Measurements from ENCODE around the gene PEDS1. TPM values are rescaled to one million over a fixed set of nuclear protein-coding genes. Genes with fewer than 3 reads are reported as not detected.
"Not testable (repeated sequence)": the region's sequence is repeated elsewhere in the genome, so short reads cannot be mapped to it uniquely, and the experiment has no call there.

PEDS1 gene
- total RNA-seq, 1 experiment from 2014 or later: 26.0 TPM

- no TSS peak for BruUV-seq (replicated peaks)
- peak overlapping the region; percentile 85 for H3K27ac Mint-ChIP-seq (ENCODE audit: low read depth, unreplicated experiment)
- no peaks in the 10 kb centered on the region for H3K27me3 Mint-ChIP-seq (ENCODE audit: insufficient read depth, unreplicated experiment)
- POLR2A ChIA-PET: interaction anchor here (0.6 to 3.3 kb wide), 21 partner anchors 20 to 602 kb away, joined by 3 to 64 read pairs (median 4); no protein-coding TSS in a partner anchor
- H3K36me3 Mint-ChIP-seq (ENCODE audit: insufficient read depth, unreplicated experiment): no peaks in the 10 kb centered on the region
- DNase-seq (ENCODE audit: unreplicated experiment): peak; percentile 90
- CTCF ChIA-PET: interaction anchor here (0.5 to 21.6 kb wide), 43 partner anchors 9 to 1087 kb away, joined by 3 to 696 read pairs (median 4); partner anchors contain the start of gene UBE2V1
- no peak overlapping the region for H3K4me3 Mint-ChIP-seq (ENCODE audit: unreplicated experiment)
- intact Hi-C loops (cut with micrococcal nuclease): loop anchor here (1.0 to 5.0 kb wide), 4 partner anchors 274 to 556 kb away; no protein-coding TSS in a partner anchor
- peak; percentile 96 for TF ChIP-seq CTCF (IDR thresholded peaks at IDR 0.05; ENCODE audit: unreplicated experiment)
- H3K4me1 Mint-ChIP-seq (ENCODE audit: insufficient read depth, unreplicated experiment): peaks cover 31% of the 10 kb centered on the region
- H3K9me3 Mint-ChIP-seq (ENCODE audit: unreplicated experiment): no peaks in the 10 kb centered on the region
Measured at GRCh38 chr20:50186151-50186885, 32.8 kb upstream of the PEDS1 start.

- TF ChIP-seq CTCF (IDR thresholded peaks at IDR 0.05; ENCODE audit: unreplicated experiment): no peak
- POLR2A ChIA-PET: interaction anchor here (0.7 to 1.2 kb wide), 4 partner anchors 249 to 391 kb away, joined by 3 to 7 read pairs (median 4); no protein-coding TSS in a partner anchor
- peaks cover 31% of the 10 kb centered on the region for H3K4me1 Mint-ChIP-seq (ENCODE audit: insufficient read depth, unreplicated experiment)
- no peak overlapping the region for H3K4me3 Mint-ChIP-seq (ENCODE audit: unreplicated experiment)
- CTCF ChIA-PET: interaction anchor here (0.5 to 21.6 kb wide), 38 partner anchors 8 to 1088 kb away, joined by 3 to 696 read pairs (median 4); partner anchors contain the start of gene UBE2V1
- H3K36me3 Mint-ChIP-seq (ENCODE audit: insufficient read depth, unreplicated experiment): no peaks in the 10 kb centered on the region
- no peaks in the 10 kb centered on the region for H3K9me3 Mint-ChIP-seq (ENCODE audit: unreplicated experiment)
- H3K27ac Mint-ChIP-seq (ENCODE audit: low read depth, unreplicated experiment): no peak overlapping the region
- no peak for DNase-seq (ENCODE audit: unreplicated experiment)
- H3K27me3 Mint-ChIP-seq (ENCODE audit: insufficient read depth, unreplicated experiment): no peaks in the 10 kb centered on the region
- BruUV-seq (replicated peaks): no TSS peak
- intact Hi-C loops (cut with micrococcal nuclease): loop anchor here (5.0 kb wide), 1 partner anchor 557 kb away; no protein-coding TSS in a partner anchor
Measured at GRCh38 chr20:50185426-50185825, 31.9 kb upstream of the PEDS1 start.

DNA sequence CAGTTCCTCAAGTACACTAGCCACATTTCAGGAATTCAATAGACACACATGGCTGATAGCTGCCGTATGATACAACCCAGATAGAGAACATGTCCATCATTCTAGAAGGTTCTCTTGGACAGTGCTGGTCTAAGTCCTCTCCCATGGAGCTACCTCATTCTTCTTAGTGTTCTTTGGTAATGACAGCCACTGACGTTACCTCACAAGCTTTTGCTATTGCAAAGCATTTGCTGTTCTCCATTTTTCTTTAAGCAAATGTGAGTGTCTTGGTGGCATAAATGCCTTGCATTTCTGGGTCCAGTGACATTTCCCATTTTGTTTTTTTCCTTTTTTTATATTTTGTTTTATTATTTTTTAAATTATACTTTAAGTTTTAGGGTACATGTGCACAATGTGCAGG lies 28.8 kb upstream of the PEDS1 start:
- Mint-ChIP-seq H3K36me3 (ENCODE audit: insufficient read depth, unreplicated experiment) (peaks cover 6% of the 10 kb centered on the region), H3K9me3 (ENCODE audit: unreplicated experiment) (no peaks in the 10 kb centered on the region), H3K4me1 (ENCODE audit: insufficient read depth, unreplicated experiment) (peaks cover 17% of the 10 kb centered on the region), H3K4me3 (ENCODE audit: unreplicated experiment) (no peak overlapping the region), H3K27me3 (ENCODE audit: insufficient read depth, unreplicated experiment) (no peaks in the 10 kb centered on the region), H3K27ac (ENCODE audit: low read depth, unreplicated experiment) (no peak overlapping the region)
- no peak for DNase-seq (ENCODE audit: unreplicated experiment)
- BruUV-seq (replicated peaks): no TSS peak
- ChIA-PET POLR2A (interaction anchor here (1.1 kb wide), 1 partner anchor 61 kb away, joined by 4 read pairs; no protein-coding TSS in a partner anchor), CTCF (interaction anchor here (0.5 to 21.6 kb wide), 11 partner anchors 12 to 780 kb away, joined by 3 to 696 read pairs (median 4); partner anchors contain the start of gene UBE2V1)
- intact Hi-C loops (cut with micrococcal nuclease): no loop called here
- no peak for TF ChIP-seq CTCF (IDR thresholded peaks at IDR 0.05; ENCODE audit: unreplicated experiment)

DNA sequence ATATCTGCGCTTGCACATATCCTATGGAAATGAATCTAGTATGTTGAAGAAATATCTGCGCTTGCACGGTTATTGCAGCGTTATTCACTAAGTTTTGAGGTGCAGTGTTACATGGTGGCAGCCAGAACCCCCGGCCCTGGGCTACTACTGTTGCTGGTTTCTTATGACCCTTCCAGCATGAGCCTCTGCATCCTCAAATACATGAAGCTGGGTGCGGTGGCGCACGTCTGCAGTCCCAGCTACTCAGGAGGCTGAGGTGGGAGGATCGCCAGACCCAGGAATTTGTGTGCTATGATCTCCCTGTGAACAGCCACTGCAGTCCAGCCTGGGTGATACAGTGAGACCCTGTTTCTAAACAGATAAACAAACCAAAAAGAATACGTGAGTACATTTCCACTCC lies 27.8 kb upstream of the PEDS1 start:
- intact Hi-C loops (cut with micrococcal nuclease): no loop called here
- CTCF ChIA-PET: interaction anchor here (0.5 to 21.6 kb wide), 7 partner anchors 11 to 339 kb away, joined by 3 to 696 read pairs (median 4); partner anchors contain the start of gene UBE2V1

DNA sequence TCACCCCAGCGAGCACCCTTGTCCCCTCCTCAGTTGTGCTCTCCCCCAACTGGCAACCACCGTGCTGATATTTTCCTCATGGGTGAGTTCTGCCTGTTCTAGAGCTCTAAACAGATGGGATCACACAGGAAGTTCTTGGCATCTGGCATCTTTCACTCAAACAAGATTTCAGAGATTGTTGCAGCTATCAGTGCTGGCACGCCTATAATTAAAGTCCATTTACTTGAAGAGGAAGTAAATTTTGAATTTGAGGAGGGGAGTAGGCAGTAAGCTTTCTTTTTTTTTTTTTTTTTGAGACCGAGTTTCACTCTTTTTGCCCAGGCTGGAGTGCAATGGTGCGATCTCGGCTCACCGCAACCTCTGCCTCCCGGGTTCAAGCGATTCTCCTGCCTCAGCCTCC lies 25.1 kb upstream of the PEDS1 start:
- intact Hi-C loops (cut with micrococcal nuclease): loop anchor here (2.0 kb wide), 1 partner anchor 58 kb away; no protein-coding TSS in a partner anchor
- not testable (repeated sequence) for H3K9me3 Mint-ChIP-seq (ENCODE audit: unreplicated experiment)

More for the DNA sequence above, 27.8 kb upstream of the PEDS1 start:
- H3K4me3 Mint-ChIP-seq (ENCODE audit: unreplicated experiment): no peak overlapping the region
- H3K27me3 Mint-ChIP-seq (ENCODE audit: insufficient read depth, unreplicated experiment): no peaks in the 10 kb centered on the region
- peaks cover 6% of the 10 kb centered on the region for H3K36me3 Mint-ChIP-seq (ENCODE audit: insufficient read depth, unreplicated experiment)
- no peaks in the 10 kb centered on the region for H3K9me3 Mint-ChIP-seq (ENCODE audit: unreplicated experiment)
- no peak for DNase-seq (ENCODE audit: unreplicated experiment)
- TF ChIP-seq CTCF (IDR thresholded peaks at IDR 0.05; ENCODE audit: unreplicated experiment): no peak
- H3K4me1 Mint-ChIP-seq (ENCODE audit: insufficient read depth, unreplicated experiment): peaks cover 7% of the 10 kb centered on the region
- POLR2A ChIA-PET: interaction anchor here (1.0 kb wide), 1 partner anchor 330 kb away, joined by 4 read pairs; no protein-coding TSS in a partner anchor
- H3K27ac Mint-ChIP-seq (ENCODE audit: low read depth, unreplicated experiment): no peak overlapping the region
- no TSS peak for BruUV-seq (replicated peaks)

More for the DNA sequence above, 25.1 kb upstream of the PEDS1 start:
- not testable (repeated sequence) for BruUV-seq (replicated peaks); DNase-seq (ENCODE audit: unreplicated experiment); H3K36me3 Mint-ChIP-seq (ENCODE audit: insufficient read depth, unreplicated experiment); H3K27me3 Mint-ChIP-seq (ENCODE audit: insufficient read depth, unreplicated experiment); H3K4me3 Mint-ChIP-seq (ENCODE audit: unreplicated experiment); H3K4me1 Mint-ChIP-seq (ENCODE audit: insufficient read depth, unreplicated experiment)
- ChIA-PET POLR2A (interaction anchor here (0.8 to 1.4 kb wide), 6 partner anchors 27 to 318 kb away, joined by 3 to 5 read pairs (median 4); partner anchors contain the start of gene UBE2V1), CTCF (interaction anchor here (0.5 to 21.6 kb wide), 34 partner anchors 9 to 1460 kb away, joined by 3 to 696 read pairs (median 4); partner anchors contain the start of genes PEDS1 and UBE2V1)
- H3K27ac Mint-ChIP-seq (ENCODE audit: low read depth, unreplicated experiment): peak overlapping the region; percentile 27

Measured in MCF 10A (cell line).